GM18951 (cell line): Measurements from ENCODE around the gene KBTBD6.
"Not testable (repeated sequence)": the region's sequence is repeated elsewhere in the genome, so short reads cannot be mapped to it uniquely, and the experiment has no call there.

Experiments used
- POLR2A ChIP-seq: IDR thresholded peaks from 4 replicates; pipeline ENCODE4 v1.6.1; 2011; ENCODE audit warnings: mild to moderate bottlenecking; ENCODE audit not compliant: insufficient read length, insufficient read depth; ENCODE audit errors: extremely low read depth
- in situ Hi-C: fragments of 300-500 bp; cut with MboI; formaldehyde crosslinking; loops from one replicate; pipeline ENCODE4 v1.12.0; 2022; ENCODE audit warnings: low sequenced_read_pairs, mixed read lengths, inconsistent platforms; ENCODE audit not compliant: unreplicated experiment

The KBTBD6 gene, protein sequence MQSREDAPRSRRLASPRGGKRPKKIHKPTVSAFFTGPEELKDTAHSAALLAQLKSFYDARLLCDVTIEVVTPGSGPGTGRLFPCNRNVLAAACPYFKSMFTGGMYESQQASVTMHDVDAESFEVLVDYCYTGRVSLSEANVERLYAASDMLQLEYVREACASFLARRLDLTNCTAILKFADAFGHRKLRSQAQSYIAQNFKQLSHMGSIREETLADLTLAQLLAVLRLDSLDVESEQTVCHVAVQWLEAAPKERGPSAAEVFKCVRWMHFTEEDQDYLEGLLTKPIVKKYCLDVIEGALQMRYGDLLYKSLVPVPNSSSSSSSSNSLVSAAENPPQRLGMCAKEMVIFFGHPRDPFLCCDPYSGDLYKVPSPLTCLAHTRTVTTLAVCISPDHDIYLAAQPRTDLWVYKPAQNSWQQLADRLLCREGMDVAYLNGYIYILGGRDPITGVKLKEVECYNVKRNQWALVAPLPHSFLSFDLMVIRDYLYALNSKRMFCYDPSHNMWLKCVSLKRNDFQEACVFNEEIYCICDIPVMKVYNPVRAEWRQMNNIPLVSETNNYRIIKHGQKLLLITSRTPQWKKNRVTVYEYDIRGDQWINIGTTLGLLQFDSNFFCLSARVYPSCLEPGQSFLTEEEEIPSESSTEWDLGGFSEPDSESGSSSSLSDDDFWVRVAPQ

DNA sequence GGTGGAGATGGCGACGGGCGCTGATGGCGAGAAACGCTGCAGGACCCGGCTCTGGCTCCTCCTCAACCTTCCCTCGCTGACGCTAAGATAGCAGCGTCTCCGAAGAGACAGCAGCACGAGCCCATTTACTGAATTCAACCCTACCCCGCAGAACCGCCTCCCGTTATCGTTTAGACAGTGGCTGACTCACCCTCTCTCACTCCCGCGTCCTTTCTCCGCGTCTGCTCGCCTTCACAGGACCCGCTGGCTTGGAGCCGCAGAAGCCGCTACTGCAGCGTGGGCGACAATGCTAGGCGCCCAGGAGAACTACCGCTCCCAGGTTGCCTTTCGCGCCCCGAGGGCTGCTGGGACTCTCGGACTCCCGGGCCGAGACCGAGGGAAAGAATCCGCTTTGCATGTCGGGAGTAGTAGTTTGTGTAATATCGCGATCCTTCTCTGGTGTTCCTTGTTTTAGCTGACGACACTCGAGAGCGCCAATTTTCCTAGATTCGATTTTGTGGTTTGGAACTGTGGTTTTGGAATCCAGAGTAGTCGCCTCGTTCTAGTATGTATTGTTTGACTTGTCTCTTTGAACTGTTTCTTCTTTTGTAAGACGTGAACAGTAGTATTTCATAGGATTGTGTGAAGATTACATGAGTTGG is at the start of gene KBTBD6:
TSS of gene KBTBD6 (minus strand) at position 291 of the 641 bp plus-strand sequence. CDS start 291 bp downstream, outside the sequence.
- in situ Hi-C loops, result loop anchor here (10.0 kb wide), 1 partner anchor 62 kb away; the partner anchor contains the start of gene KBTBD7
- peak; percentile 75 for TF ChIP-seq POLR2A

GRCh38 chr13:41182231-41182630 is 49.6 kb upstream of the KBTBD6 start:
- in situ Hi-C loops, result no loop called here
- TF ChIP-seq POLR2A, result no peak

DNA sequence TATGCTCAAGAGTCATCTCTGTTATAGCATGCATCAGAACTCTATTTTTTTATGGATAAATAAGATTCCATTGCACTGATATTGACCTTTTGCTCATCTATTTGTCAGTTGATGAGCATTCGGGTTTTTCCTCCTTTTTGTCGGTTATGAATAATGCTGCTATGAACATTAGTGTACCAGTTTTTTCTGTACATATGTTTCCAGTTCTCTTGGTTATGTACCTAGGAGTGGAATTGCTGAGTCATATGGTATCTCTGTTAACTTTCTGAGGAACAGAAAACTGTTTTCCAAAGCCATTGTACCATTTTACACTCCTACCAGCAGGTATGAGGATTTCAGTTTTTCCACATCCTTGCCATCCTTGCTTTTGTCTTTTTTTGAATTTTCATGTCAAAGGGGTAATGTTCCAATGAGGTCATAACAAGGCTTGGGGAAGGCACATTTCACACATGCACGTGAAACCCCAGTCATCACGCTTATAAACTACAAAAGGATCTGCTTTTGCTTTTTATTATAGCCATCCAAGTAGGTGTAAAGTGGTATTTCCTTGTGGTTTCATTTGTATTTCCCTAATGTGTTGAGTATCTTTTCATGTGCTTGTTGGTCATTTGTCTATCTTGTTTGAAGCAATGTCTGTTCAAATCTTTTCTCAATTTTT is 47.1 kb upstream of the KBTBD6 start:
- in situ Hi-C loops, result no loop called here
- no peak for TF ChIP-seq POLR2A

GRCh38 chr13:41178040-41178439 is 45.4 kb upstream of the KBTBD6 start:
- in situ Hi-C loops, result no loop called here
- TF ChIP-seq POLR2A, result no peak

DNA sequence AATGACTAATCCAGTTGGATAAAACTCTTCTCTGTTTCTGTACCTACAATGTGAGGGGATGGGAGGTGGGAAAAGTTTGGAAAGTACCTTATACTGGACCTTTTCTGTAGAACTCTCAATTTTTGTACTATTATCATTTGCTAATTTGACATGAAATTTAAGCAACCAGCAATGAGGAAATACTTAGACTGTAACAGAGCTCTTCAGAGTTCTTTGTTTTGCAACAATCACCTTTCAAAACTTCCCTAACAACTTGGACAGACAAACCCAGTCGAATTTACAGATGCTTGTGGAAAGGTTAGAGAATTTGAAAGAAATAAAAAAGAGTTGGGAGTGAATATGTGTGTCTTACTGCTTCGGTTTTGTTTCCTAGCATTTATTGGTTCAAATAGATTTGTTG is 45.0 kb upstream of the KBTBD6 start:
- in situ Hi-C loops, result no loop called here
- no peak for TF ChIP-seq POLR2A

- in situ Hi-C loops, result not testable (repeated sequence)
These were observed 43.0 kb upstream of the KBTBD6 start for GRCh38 chr13:41175576-41175975.

DNA sequence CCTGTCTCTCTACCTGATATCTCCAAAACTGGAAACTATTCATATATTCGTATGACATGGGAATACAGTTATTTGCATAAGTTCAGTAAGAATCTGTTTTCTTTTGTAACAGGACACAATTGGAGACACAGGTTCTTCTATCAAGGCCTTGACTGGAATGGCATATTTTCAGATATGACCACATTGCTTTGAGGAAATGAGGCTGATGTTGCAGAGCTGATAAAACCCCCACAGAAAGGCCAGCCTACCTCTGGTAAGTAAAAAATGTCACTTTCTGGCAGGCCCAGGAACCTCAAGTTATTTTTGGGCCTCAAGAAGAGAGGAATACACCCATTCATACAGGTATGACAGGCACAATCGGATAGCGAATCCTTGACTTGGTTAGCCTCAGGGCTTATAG is 29.5 kb upstream of the KBTBD6 start:
- TF ChIP-seq POLR2A, result no peak
- in situ Hi-C loops, result no loop called here

DNA sequence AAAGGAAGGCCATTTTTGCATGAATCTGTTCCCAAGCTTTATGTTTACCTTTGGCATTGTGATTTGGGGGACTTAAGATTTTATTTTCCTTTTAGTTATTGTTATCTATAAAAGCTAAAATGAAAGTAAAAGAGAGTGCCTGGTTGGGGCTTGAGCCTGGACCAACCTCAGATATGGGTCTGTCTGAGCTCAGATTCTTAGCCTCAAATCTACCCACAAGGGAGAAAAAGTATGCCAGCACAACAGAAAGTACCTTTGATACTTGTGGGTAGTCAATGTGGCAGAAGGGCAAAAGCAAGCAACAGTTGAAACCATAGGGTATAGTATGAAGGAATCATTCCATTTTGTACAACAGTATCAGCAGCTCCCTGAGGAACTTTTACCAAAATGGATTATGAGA is 26.6 kb upstream of the KBTBD6 start:
- in situ Hi-C loops, result no loop called here
- no peak for TF ChIP-seq POLR2A

DNA sequence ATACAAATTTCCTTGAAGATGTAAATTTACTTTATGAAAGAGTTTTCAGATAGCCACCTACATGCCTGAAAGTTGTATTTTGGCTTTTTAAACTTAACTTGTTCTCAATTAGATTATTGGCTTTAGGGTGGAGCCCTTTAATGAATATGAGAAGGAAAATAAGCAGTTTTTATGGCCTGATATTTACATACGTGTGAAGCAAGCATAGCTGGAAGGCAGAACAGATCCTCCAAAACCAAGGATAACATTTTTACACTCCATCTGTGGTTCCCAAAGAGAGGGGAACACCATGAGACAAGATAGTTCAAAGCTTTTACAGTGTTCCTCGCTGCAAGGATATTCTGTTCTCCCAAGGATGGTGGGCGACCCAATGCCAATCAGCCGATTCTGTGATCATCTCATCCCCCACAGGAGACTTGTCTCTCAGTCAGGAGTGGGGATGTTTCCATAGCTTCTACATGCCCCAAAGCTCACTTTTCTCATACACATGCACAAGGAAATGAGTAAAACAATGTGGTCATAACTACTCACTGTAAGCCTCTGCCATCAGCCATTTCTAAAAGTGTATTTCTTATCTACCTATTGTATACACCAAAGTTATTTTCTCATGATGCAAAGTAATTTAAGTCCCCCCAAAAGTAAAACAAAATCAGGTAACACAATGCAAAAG is 24.6 kb upstream of the KBTBD6 start:
- no peak for TF ChIP-seq POLR2A
- in situ Hi-C loops, result no loop called here

- no peak for TF ChIP-seq POLR2A
- in situ Hi-C loops, result no loop called here
These were observed 24.0 kb upstream of the KBTBD6 start for GRCh38 chr13:41156620-41157019.

DNA sequence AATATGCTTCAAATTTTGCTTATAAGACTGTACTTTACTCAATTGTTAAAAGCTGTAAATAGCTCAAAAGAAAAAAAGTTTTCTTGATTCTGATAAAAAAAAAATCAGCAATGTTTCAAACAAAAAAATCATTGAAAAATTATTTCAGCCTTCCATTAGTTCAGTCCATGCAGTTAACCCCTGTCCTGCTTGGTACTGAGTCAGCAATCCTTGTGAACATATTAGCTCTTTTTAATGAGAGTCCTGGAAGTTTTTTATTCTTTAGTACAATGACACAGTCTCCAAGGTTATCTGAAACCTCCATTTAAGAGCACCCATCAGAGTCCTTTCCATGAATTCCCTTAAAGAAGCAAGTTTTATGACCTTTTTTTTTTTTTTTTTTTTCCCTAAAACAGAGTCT is 21.4 kb upstream of the KBTBD6 start:
- TF ChIP-seq POLR2A, result no peak
- in situ Hi-C loops, result no loop called here

DNA sequence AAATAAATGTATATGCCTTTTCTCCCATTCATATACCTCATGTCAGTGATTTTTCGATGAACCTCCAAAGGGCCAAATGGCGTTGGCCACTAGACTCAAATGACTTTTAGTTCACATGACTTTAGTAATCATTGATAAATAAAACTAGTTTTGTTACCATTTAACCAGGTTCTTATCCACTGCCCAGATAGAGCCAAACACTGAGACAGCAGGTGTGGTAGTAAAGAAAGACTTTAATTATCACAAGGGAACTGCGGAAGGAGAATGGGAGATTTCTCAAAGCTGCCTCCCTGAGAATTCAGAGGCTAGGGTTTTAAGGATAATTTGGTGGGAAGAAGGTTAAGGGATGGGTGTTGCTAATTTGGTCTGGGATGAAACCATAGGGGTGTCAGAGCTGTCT is 19.4 kb upstream of the KBTBD6 start:
- in situ Hi-C loops, result no loop called here
- no peak for TF ChIP-seq POLR2A

DNA sequence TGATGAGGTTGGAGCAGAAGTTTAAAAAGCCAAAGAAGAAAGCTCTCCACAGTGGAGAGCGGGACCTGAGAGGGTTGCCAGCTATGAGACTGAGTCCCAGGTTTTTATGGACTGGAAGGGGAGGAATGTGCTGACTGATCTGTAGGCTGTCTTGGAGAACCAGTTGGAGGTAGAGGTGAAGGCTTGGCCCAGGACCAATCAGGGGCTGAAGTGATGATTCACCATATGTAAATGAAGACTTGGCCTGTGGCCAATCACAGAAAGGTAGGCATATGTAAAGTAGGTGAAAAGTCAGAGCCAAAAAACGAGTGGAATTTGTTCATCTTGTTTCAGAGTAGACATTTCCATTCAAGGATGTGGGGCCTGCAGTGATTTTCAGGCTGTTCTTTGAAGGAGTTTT is 17.5 kb upstream of the KBTBD6 start:
- TF ChIP-seq POLR2A, result no peak
- in situ Hi-C loops, result no loop called here
